K562 (cell line): ENCODE measurements around the gene DHDH. TPM values are rescaled to one million over a fixed set of nuclear protein-coding genes. Genes with fewer than 3 reads are reported as not detected.

Experiments used
- ADNP ChIP-seq: fragments of 200-800 bp; sonication (Bioruptor generic); IDR thresholded peaks from 2 replicates; pipeline ENCODE4 v1.6.1; 2016; ENCODE audit warnings: missing genetic modification characterization, missing compliant biosample characterization
- ARID1B ChIP-seq: fragments of 450-650 bp; IDR thresholded peaks from 2 replicates; pipeline ENCODE4 v1.6.1; 2016; ENCODE audit warnings: antibody characterized with exemption, mild to moderate bottlenecking, inconsistent platforms
- CBFA2T3 ChIP-seq: fragments of 450-650 bp; IDR thresholded peaks from 2 replicates; pipeline ENCODE4 v1.6.1; 2017
- CCNT2 ChIP-seq: IDR thresholded peaks from 2 replicates; pipeline ENCODE4 v1.6.1; 2011; ENCODE audit warnings: borderline replicate concordance, low read depth, mild to moderate bottlenecking, moderate library complexity, mixed read lengths, low read length; ENCODE audit not compliant: insufficient read length; ENCODE audit errors: extremely low read depth
- ELF4 ChIP-seq: fragments of 450-650 bp; formaldehyde crosslinking; IDR thresholded peaks from 2 replicates; pipeline ENCODE4 v1.4.0; 2022; ENCODE audit warnings: missing genetic modification characterization
- FOSL1 ChIP-seq: fragments of 200-800 bp; sonication (Bioruptor generic); conservative IDR thresholded peaks from 2 replicates; pipeline ENCODE4 v1.6.1; 2016; ENCODE audit warnings: missing genetic modification characterization, missing compliant biosample characterization
- FOXO4 ChIP-seq: fragments of 450-650 bp; formaldehyde crosslinking; IDR thresholded peaks from 2 replicates; pipeline ENCODE4 v1.4.0; 2020; ENCODE audit warnings: mild to moderate bottlenecking, moderate library complexity
- FOXP4 ChIP-seq: sonication (generic); formaldehyde crosslinking; IDR thresholded peaks from 2 replicates; pipeline ENCODE4 v1.8.0; 2022; ENCODE audit warnings: mild to moderate bottlenecking, missing genetic modification reagents, borderline replicate concordance
- HINFP ChIP-seq: fragments of 450-650 bp; conservative IDR thresholded peaks from 2 replicates; pipeline ENCODE4 v1.6.1; 2016; ENCODE audit warnings: missing genetic modification characterization, low read depth, mild to moderate bottlenecking, control low read depth, missing compliant biosample characterization
- HMGXB4 ChIP-seq: sonication (generic); formaldehyde crosslinking; IDR thresholded peaks from 2 replicates; pipeline ENCODE4 v1.8.1; 2023; ENCODE audit warnings: mild to moderate bottlenecking, missing genetic modification reagents
- PBX2 ChIP-seq, 2 experiments: IDR thresholded peaks in 1 of 2; conservative IDR thresholded peaks in 1 of 2; 2 replicates each; pipeline ENCODE4 v1.6.1; 2016; ENCODE audit warnings: low read depth in 2 of 2, mild to moderate bottlenecking in 1 of 2, missing compliant biosample characterization in 1 of 2, missing genetic modification characterization in 1 of 2, moderate library complexity in 1 of 2
- TFAM ChIP-seq: fragments of 250-450 bp; sonication (Bioruptor Pico); conservative IDR thresholded peaks from 2 replicates; pipeline ENCODE4 v1.5.0; 2021; ENCODE audit warnings: mild to moderate bottlenecking, moderate library complexity
- ZNF395 ChIP-seq: fragments of 200-800 bp; sonication (Bioruptor generic); IDR thresholded peaks from 2 replicates; pipeline ENCODE4 v1.6.1; 2017; ENCODE audit warnings: missing genetic modification characterization, missing compliant biosample characterization
- polyA plus RNA-seq, 8 experiments: library from polyadenylated mRNA; depleted of rRNA in 4 of 8; stranded (reverse) in 5 of 8; unstranded in 3 of 8; fragments of >200 nt; fragmentation: Nextera tagmentation in 2 of 8; fragmentation: Illumina TruSeq in 1 of 8; extraction: Ambion mirVana in 2 of 8; extraction: Trizol in 1 of 8; gene quantifications; 2 replicates each; pipeline versions ENCODE4 v1.2.1 to v1.2.3, GENCODE V29; 2011 to 2014; ENCODE audit warnings: inconsistent platforms in 1 of 8, missing spikeins in 1 of 8
- total RNA-seq, 7 experiments: library from RNA; depleted of rRNA in 6 of 7; stranded (reverse); fragments of >200 nt in 6 of 7; fragmentation: Illumina TruSeq in 2 of 7; extraction: Trizol in 2 of 7; gene quantifications; 2 replicates each; pipeline versions ENCODE4 v1.2.1 to v1.2.3, GENCODE V29; 2011 to 2021; ENCODE audit warnings: low replicate concordance in 1 of 7

The DHDH gene
- total and polyA plus RNA-seq, 9 of the 15 experiments (the other 6 are each of a cell fraction or from before 2014, with no cell fraction given) = 0.37 to 1.9 (median 0.87) TPM

- TF ChIP-seq HMGXB4 (CRISPR knock-in tag) (no peak), TFAM (CRISPR knock-in tag) (no peak), FOXO4 (CRISPR knock-in tag) (no peak), CBFA2T3 (peak; percentile 45; the same call in 1 of the 2 replicates), ZNF395 (CRISPR knock-in tag) (no peak), HINFP (tag) (no peak), CCNT2 (peak; percentile 97), FOXP4 (CRISPR knock-in tag) (no peak), FOSL1 (peak; percentile 54), ELF4 (CRISPR knock-in tag) (no peak), PBX2 (CRISPR knock-in tag; IDR thresholded peaks at IDR 0.05; ENCODE audit: low read depth) (no peak), PBX2 (tag; conservative IDR thresholded peaks at IDR 0.05; ENCODE audit: low read depth) (no peak), ADNP (tag) (no peak), ARID1B (peak; percentile 47; the same call in 1 of the 2 replicates)
Observed at GRCh38 chr19:48954595-48955307, 21.3 kb downstream of the DHDH start, which contains the start of gene BAX (continued).
